ENCODE data around the gene RPS15. TPM values are rescaled to one million over a fixed set of nuclear protein-coding genes. Genes with fewer than 3 reads are reported as not detected.

The RPS15 gene
- total and polyA plus RNA-seq, 2 of the 13 experiments (the other 11 are each of a cell fraction or from before 2014, with no cell fraction given), result 695 to 1,411 TPM

GRCh38 chr19:1455336-1456120 lies 17.3 kb downstream of the RPS15 start (continued):
- no peak for TF ChIP-seq ZNF33A (CRISPR knock-in tag; IDR thresholded peaks at IDR 0.05; ENCODE audit: borderline replicate concordance)
- no peak for TF ChIP-seq TERF1 (CRISPR knock-in tag; IDR thresholded peaks at IDR 0.05)
- no peak for TF ChIP-seq ZNF326 (CRISPR knock-in tag; IDR thresholded peaks at IDR 0.05; ENCODE audit: borderline replicate concordance)
- no peak for TF ChIP-seq ETV6 (CRISPR knock-in tag; conservative IDR thresholded peaks at IDR 0.05)
- peak; percentile 67 for TF ChIP-seq KDM2A (CRISPR knock-in tag; IDR thresholded peaks at IDR 0.05; ENCODE audit: borderline replicate concordance, low read depth)
- no peak for TF ChIP-seq SATB2 (CRISPR knock-in tag; IDR thresholded peaks at IDR 0.05)
- TF ChIP-seq ZNF552 (CRISPR knock-in tag; IDR thresholded peaks at IDR 0.05; ENCODE audit: borderline replicate concordance), result no peak
- 0 out of 2 replicates have a peak, but pooled peaks have one; percentile 17 for TF ChIP-seq MIER3 (CRISPR knock-in tag; IDR thresholded peaks at IDR 0.05; ENCODE audit: borderline replicate concordance)
- peak; percentile 23; the same call in 1 of the 2 replicates for TF ChIP-seq SAP130 (CRISPR knock-in tag; IDR thresholded peaks at IDR 0.05; ENCODE audit: low read depth)
- no peak for TF ChIP-seq ZBED4 (CRISPR knock-in tag; IDR thresholded peaks at IDR 0.05; ENCODE audit: borderline replicate concordance)
- no peak for TF ChIP-seq PHF8 (CRISPR knock-in tag; IDR thresholded peaks at IDR 0.05)
- TF ChIP-seq GATAD1 (CRISPR knock-in tag; IDR thresholded peaks at IDR 0.05), result no peak
- peak; percentile 10; the same call in 1 of the 2 replicates for TF ChIP-seq ZNF574 (CRISPR knock-in tag; IDR thresholded peaks at IDR 0.05)
- no peak for TF ChIP-seq U2AF1 (optimal IDR thresholded peaks at IDR 0.05; ENCODE audit: low read depth, low read length)
- no peak for TF ChIP-seq CAMTA2 (CRISPR knock-in tag; IDR thresholded peaks at IDR 0.05; ENCODE audit: borderline replicate concordance)
- no peak for TF ChIP-seq SP1 (IDR thresholded peaks at IDR 0.05)
- TF ChIP-seq SP1 (CRISPR knock-in tag; IDR thresholded peaks at IDR 0.05), result peak; percentile 64; the same call in 1 of the 2 replicates
- TF ChIP-seq ARNT2 (CRISPR knock-in tag; IDR thresholded peaks at IDR 0.05; ENCODE audit: low read depth), result 0 out of 2 replicates have a peak, but pooled peaks have one; percentile 28
- peak; percentile 51 for TF ChIP-seq HNRNPLL (IDR thresholded peaks at IDR 0.05; ENCODE audit: low read depth, low read length, poor library complexity, severe bottlenecking)
- no peak for TF ChIP-seq BATF2 (CRISPR knock-in tag; IDR thresholded peaks at IDR 0.05)
- TF ChIP-seq MXI1 (IDR thresholded peaks at IDR 0.05; ENCODE audit: borderline replicate concordance, low read depth, low read length), result peak; percentile 47; the same call in 1 of the 3 replicates
- no peak for TF ChIP-seq ZBTB1 (CRISPR knock-in tag; IDR thresholded peaks at IDR 0.05; ENCODE audit: borderline replicate concordance)
